Measurements from ENCODE around the gene IDE. TPM values are rescaled to one million over a fixed set of nuclear protein-coding genes. Genes with fewer than 3 reads are reported as not detected.

Gene IDE
- total and polyA plus RNA-seq, 2 donors (not counting 3 experiments of a cell fraction or from before 2014, with no cell fraction given) = 10.7 to 52.6 TPM

DNA sequence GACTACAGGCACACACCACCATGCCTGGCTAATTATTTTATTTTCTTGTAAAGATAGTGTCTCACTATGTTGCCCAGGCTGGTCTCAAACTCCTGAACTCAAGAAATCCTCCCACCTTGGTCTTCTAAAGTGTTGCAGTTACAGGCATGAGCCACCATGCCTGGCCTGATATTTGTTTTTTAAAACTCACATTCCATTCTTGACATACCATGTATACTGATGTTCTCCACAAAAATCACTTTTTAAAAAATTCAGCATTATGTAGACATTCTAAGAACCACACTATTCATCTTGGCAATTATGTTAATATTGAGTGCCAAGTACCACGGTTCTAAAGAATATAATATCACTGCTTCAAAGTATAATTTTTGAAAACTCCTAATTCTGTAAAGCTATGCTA lies 43.5 kb downstream of the IDE start:
- POLR2A ChIA-PET = interaction anchor here (0.5 kb wide), 1 partner anchor 27 kb away, joined by 3 read pairs; no protein-coding TSS in a partner anchor
- DNase-seq (ENCODE audit: low read depth, low spot score) (no peak), FAIRE-seq (no peak)
- H3K4me1 ChIP-seq (ENCODE audit: control insufficient read depth, extremely low read depth, insufficient read depth, low read length) = no peaks in the 10 kb centered on the region
- H3K36me3 ChIP-seq (ENCODE audit: control insufficient read depth in 2 of 2, extremely low read depth in 1 of 2, insufficient read depth in 2 of 2, low read length in 2 of 2) = peaks cover 4 to 10% of the 10 kb centered on the region in 2 experiments
- H3K9me3 ChIP-seq (replicated peaks; ENCODE audit: control insufficient read depth, insufficient read depth, low read length) = no peaks in the 10 kb centered on the region
- no peaks in the 10 kb centered on the region for H3K9me1 ChIP-seq (replicated peaks; ENCODE audit: control insufficient read depth, extremely low read depth, insufficient read depth, low read length)
- H2AFZ ChIP-seq (ENCODE audit: low read depth, low read length) = no peak overlapping the region
- BruUV-seq (replicated peaks) = no TSS peak
- H3K79me2 ChIP-seq (ENCODE audit: control insufficient read depth, insufficient read depth, low read length) = no peaks in the 10 kb centered on the region
- dilution Hi-C loops (cut with MboI; ENCODE audit: extremely low pct_ligation_motif_present, low sequenced_read_pairs) (no loop called here), intact Hi-C loops (cut with micrococcal nuclease) (no loop called here)
- CTCF ChIA-PET = interaction anchor here (6.4 kb wide), 1 partner anchor 13 kb away, joined by 49 read pairs; no protein-coding TSS in a partner anchor
- no peak overlapping the region for H3K9ac ChIP-seq (replicated peaks; ENCODE audit: extremely low read depth, insufficient read depth, low read length)
- no peak overlapping the region for H3K4me2 ChIP-seq (ENCODE audit: insufficient read depth, low read length)
- H3K27me3 ChIP-seq (ENCODE audit: control insufficient read depth in 2 of 2, insufficient read depth in 2 of 2, low read length in 2 of 2) = no peaks in the 10 kb centered on the region
- H3K4me3 ChIP-seq (replicated peaks in 1 of 3; ENCODE audit: insufficient read depth in 1 of 3, low read depth in 1 of 3, low read length in 3 of 3) = no peak overlapping the region
- H3K27ac ChIP-seq (ENCODE audit: insufficient read depth, low read depth, low read length) = no peak overlapping the region
- no peaks in the 10 kb centered on the region for H4K20me1 ChIP-seq (replicated peaks; ENCODE audit: control insufficient read depth, extremely low read depth, insufficient read depth, low read length)
- no peak for TF ChIP-seq POLR2AphosphoS5 (IDR thresholded peaks at IDR 0.05; ENCODE audit: insufficient read depth, low read depth, low read length)
- TF ChIP-seq EZH2 (IDR thresholded peaks at IDR 0.05; ENCODE audit: borderline replicate concordance, low read depth, low read length, severe bottlenecking) = no peak
- no peak for TF ChIP-seq GATA2 (IDR thresholded peaks at IDR 0.05; ENCODE audit: insufficient read depth, insufficient read length, low read depth, low read length)
- TF ChIP-seq, protein P1, sequence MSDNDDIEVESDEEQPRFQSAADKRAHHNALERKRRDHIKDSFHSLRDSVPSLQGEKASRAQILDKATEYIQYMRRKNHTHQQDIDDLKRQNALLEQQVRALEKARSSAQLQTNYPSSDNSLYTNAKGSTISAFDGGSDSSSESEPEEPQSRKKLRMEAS (IDR thresholded peaks at IDR 0.05; ENCODE audit: insufficient read depth, insufficient read length) = no peak
- TF ChIP-seq FOS (IDR thresholded peaks at IDR 0.05; ENCODE audit: borderline replicate concordance, insufficient read depth, low read length) = no peak

DNA sequence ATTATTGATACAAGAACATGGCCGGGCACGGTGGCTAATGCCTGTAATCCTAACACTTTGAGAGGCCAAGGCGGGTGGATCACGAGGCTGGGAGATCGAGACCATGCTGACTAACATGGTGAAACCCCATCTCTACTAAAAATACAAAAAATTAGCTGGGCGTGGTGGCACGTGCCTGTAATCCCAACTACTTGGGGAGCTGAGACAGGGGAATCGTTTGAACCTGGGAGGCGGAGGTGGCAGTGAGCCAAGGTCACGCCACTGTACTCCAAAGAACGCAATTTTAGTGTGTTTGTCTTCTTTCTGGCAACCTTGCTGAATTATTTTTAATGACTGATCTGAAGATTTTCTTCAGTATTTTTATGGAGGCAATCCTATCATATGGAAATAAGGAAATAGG lies 46.2 kb downstream of the IDE start:
- CTCF ChIA-PET = interaction anchor here (1.9 to 6.4 kb wide), 2 partner anchors 10 to 47 kb away, joined by 6 to 49 read pairs; partner anchors contain the start of gene IDE
- no peak overlapping the region for H3K4me3 ChIP-seq (replicated peaks in 1 of 3; ENCODE audit: insufficient read depth in 1 of 3, low read depth in 1 of 3, low read length in 3 of 3)
- H3K36me3 ChIP-seq (ENCODE audit: control insufficient read depth in 2 of 2, extremely low read depth in 1 of 2, insufficient read depth in 2 of 2, low read length in 2 of 2) = peaks cover 4 to 5% of the 10 kb centered on the region in 2 experiments
- H3K27ac ChIP-seq (ENCODE audit: insufficient read depth, low read depth, low read length) = no peak overlapping the region
- H3K9me1 ChIP-seq (replicated peaks; ENCODE audit: control insufficient read depth, extremely low read depth, insufficient read depth, low read length) = no peaks in the 10 kb centered on the region
- dilution Hi-C loops (cut with MboI; ENCODE audit: extremely low pct_ligation_motif_present, low sequenced_read_pairs) (no loop called here), intact Hi-C loops (cut with micrococcal nuclease) (no loop called here)
- H3K9me3 ChIP-seq (replicated peaks; ENCODE audit: control insufficient read depth, insufficient read depth, low read length) = no peaks in the 10 kb centered on the region
- no peak overlapping the region for H2AFZ ChIP-seq (ENCODE audit: low read depth, low read length)
- POLR2A ChIA-PET = no interaction called here
- no peaks in the 10 kb centered on the region for H4K20me1 ChIP-seq (replicated peaks; ENCODE audit: control insufficient read depth, extremely low read depth, insufficient read depth, low read length)
- H3K79me2 ChIP-seq (ENCODE audit: control insufficient read depth, insufficient read depth, low read length) = no peaks in the 10 kb centered on the region
- H3K9ac ChIP-seq (replicated peaks; ENCODE audit: extremely low read depth, insufficient read depth, low read length) = no peak overlapping the region
- no peak overlapping the region for H3K4me2 ChIP-seq (ENCODE audit: insufficient read depth, low read length)
- H3K4me1 ChIP-seq (ENCODE audit: control insufficient read depth, extremely low read depth, insufficient read depth, low read length) = no peaks in the 10 kb centered on the region
- TF ChIP-seq EZH2 (IDR thresholded peaks at IDR 0.05; ENCODE audit: borderline replicate concordance, low read depth, low read length, severe bottlenecking) = no peak
- no peak for TF ChIP-seq POLR2AphosphoS5 (IDR thresholded peaks at IDR 0.05; ENCODE audit: insufficient read depth, low read depth, low read length)
- no peak for TF ChIP-seq GATA2 (IDR thresholded peaks at IDR 0.05; ENCODE audit: insufficient read depth, insufficient read length, low read depth, low read length)
- TF ChIP-seq JUN (IDR thresholded peaks at IDR 0.05; ENCODE audit: borderline replicate concordance, insufficient read depth, insufficient read length, low read depth) = no peak
- TF ChIP-seq POLR2A (IDR thresholded peaks at IDR 0.05; ENCODE audit: low read depth, low read length) = no peak
- TF ChIP-seq, protein P1 (IDR thresholded peaks at IDR 0.05; ENCODE audit: insufficient read depth, insufficient read length) = no peak
- TF ChIP-seq FOS (IDR thresholded peaks at IDR 0.05; ENCODE audit: borderline replicate concordance, insufficient read depth, low read length) = no peak
- TF ChIP-seq, protein P2, sequence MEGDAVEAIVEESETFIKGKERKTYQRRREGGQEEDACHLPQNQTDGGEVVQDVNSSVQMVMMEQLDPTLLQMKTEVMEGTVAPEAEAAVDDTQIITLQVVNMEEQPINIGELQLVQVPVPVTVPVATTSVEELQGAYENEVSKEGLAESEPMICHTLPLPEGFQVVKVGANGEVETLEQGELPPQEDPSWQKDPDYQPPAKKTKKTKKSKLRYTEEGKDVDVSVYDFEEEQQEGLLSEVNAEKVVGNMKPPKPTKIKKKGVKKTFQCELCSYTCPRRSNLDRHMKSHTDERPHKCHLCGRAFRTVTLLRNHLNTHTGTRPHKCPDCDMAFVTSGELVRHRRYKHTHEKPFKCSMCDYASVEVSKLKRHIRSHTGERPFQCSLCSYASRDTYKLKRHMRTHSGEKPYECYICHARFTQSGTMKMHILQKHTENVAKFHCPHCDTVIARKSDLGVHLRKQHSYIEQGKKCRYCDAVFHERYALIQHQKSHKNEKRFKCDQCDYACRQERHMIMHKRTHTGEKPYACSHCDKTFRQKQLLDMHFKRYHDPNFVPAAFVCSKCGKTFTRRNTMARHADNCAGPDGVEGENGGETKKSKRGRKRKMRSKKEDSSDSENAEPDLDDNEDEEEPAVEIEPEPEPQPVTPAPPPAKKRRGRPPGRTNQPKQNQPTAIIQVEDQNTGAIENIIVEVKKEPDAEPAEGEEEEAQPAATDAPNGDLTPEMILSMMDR (IDR thresholded peaks at IDR 0.05; ENCODE audit: extremely low read depth in 1 of 2, insufficient read depth in 1 of 2, low read depth in 1 of 2, low read length in 2 of 2) = no peak
- TF ChIP-seq MYC (IDR thresholded peaks at IDR 0.05; ENCODE audit: low read depth, low read length) = no peak
- H3K27me3 ChIP-seq (ENCODE audit: control insufficient read depth in 2 of 2, insufficient read depth in 2 of 2, low read length in 2 of 2) = no peaks in the 10 kb centered on the region
- DNase-seq (ENCODE audit: low read depth, low spot score) (no peak), FAIRE-seq (no peak)
- no TSS peak for BruUV-seq (replicated peaks)
